ENCODE results near the gene ENTPD5. TPM values are rescaled to one million over a fixed set of nuclear protein-coding genes. Genes with fewer than 3 reads are reported as not detected.

ENTPD5 gene
- polyA plus RNA-seq, 1 of the 3 experiments (the other 2 are of a cell fraction) = 5.5 TPM

GRCh38 chr14:73976125-73976524, 43.0 kb downstream of the ENTPD5 start:
- TF ChIP-seq FOXM1 (IDR thresholded peaks at IDR 0.05; ENCODE audit: low read depth) (no peak), EZH2phosphoT487 (IDR thresholded peaks at IDR 0.05; ENCODE audit: borderline replicate concordance, low read depth) (no peak), PBX3 (IDR thresholded peaks at IDR 0.05) (no peak), EP300 (IDR thresholded peaks at IDR 0.05; ENCODE audit: borderline replicate concordance in 1 of 2, low read depth in 1 of 2, low read length in 1 of 2) (no peak), MAX (IDR thresholded peaks at IDR 0.05; ENCODE audit: low read depth) (no peak), MXI1 (IDR thresholded peaks at IDR 0.05; ENCODE audit: low read depth, low read length) (no peak), ELF1 (IDR thresholded peaks at IDR 0.05) (no peak)
- Histone ChIP-seq H3F3A (replicated peaks; ENCODE audit: insufficient read depth) (no peaks in the 10 kb centered on the region), H4K20me1 (ENCODE audit: insufficient read depth) (no peaks in the 10 kb centered on the region), H3K4me3 (ENCODE audit: low read depth in 2 of 2, low read length in 1 of 2) (no peak overlapping the region), H3K9me3 (no peaks in the 10 kb centered on the region), H3K4me1 (ENCODE audit: control insufficient read depth in 1 of 2, insufficient read depth in 2 of 2, low read depth in 1 of 2, low read length in 1 of 2) (peaks cover 0 to 2% of the 10 kb centered on the region in 2 experiments; a peak in 1 of 4 replicates), H3K9ac (no peak overlapping the region), H3K27ac (ENCODE audit: low read depth in 2 of 2, low read length in 1 of 2) (no peak overlapping the region), H3K4me2 (no peak overlapping the region), H3K9me2 (no peaks in the 10 kb centered on the region), H2AFZ (ENCODE audit: low read depth) (no peak overlapping the region), H3K79me2 (ENCODE audit: insufficient read depth) (no peaks in the 10 kb centered on the region), H3K36me3 (replicated peaks in 1 of 2; ENCODE audit: control insufficient read depth in 1 of 2, insufficient read depth in 2 of 2, low read length in 1 of 2) (peaks cover 0 to 8% of the 10 kb centered on the region in 2 experiments), H3K27me3 (ENCODE audit: insufficient read depth) (no peaks in the 10 kb centered on the region)
- ChIA-PET CTCF (no interaction called here), POLR2A (no interaction called here)
- no peak for DNase-seq
- WGBS (ENCODE audit: low lambda C conversion rate) = 72% methylated on average over 4 of the region's 6 CpGs

GRCh38 chr14:73973497-73973896, 45.6 kb downstream of the ENTPD5 start:
- Histone ChIP-seq H3K79me2 (ENCODE audit: insufficient read depth) (no peaks in the 10 kb centered on the region), H3K9me2 (no peaks in the 10 kb centered on the region), H3K4me1 (ENCODE audit: control insufficient read depth in 1 of 2, insufficient read depth in 2 of 2, low read depth in 1 of 2, low read length in 1 of 2) (peaks cover 0 to 2% of the 10 kb centered on the region in 2 experiments; a peak in 1 of 4 replicates), H3K4me3 (ENCODE audit: low read depth in 2 of 2, low read length in 1 of 2) (no peak overlapping the region), H2AFZ (ENCODE audit: low read depth) (no peak overlapping the region), H3K9me3 (no peaks in the 10 kb centered on the region), H3K36me3 (replicated peaks in 1 of 2; ENCODE audit: control insufficient read depth in 1 of 2, insufficient read depth in 2 of 2, low read length in 1 of 2) (peaks cover 0 to 8% of the 10 kb centered on the region in 2 experiments), H4K20me1 (ENCODE audit: insufficient read depth) (no peaks in the 10 kb centered on the region), H3F3A (replicated peaks; ENCODE audit: insufficient read depth) (no peaks in the 10 kb centered on the region), H3K27ac (ENCODE audit: low read depth in 2 of 2, low read length in 1 of 2) (no peak overlapping the region), H3K4me2 (no peak overlapping the region), H3K27me3 (ENCODE audit: insufficient read depth) (no peaks in the 10 kb centered on the region), H3K9ac (no peak overlapping the region)
- ChIA-PET CTCF (no interaction called here), POLR2A (no interaction called here)
- 85% methylated on average over 2 of the region's 2 CpGs for WGBS (ENCODE audit: low lambda C conversion rate)
- no peak for TF ChIP-seq TAF1 (IDR thresholded peaks at IDR 0.05; ENCODE audit: borderline replicate concordance, low read depth, low read length)
- no peak for TF ChIP-seq IRF3 (IDR thresholded peaks at IDR 0.05; ENCODE audit: low read depth, low read length)
- DNase-seq = no peak

- no peak overlapping the region for H3K4me3 ChIP-seq (ENCODE audit: low read depth in 2 of 2, low read length in 1 of 2)
- CTCF ChIA-PET = no interaction called here
- no peaks in the 10 kb centered on the region for H3K27me3 ChIP-seq (ENCODE audit: insufficient read depth)
- peaks cover 7 to 13% of the 10 kb centered on the region in 2 experiments for H3K36me3 ChIP-seq (replicated peaks in 1 of 2; ENCODE audit: control insufficient read depth in 1 of 2, insufficient read depth in 2 of 2, low read length in 1 of 2)
- no peak overlapping the region for H3K9ac ChIP-seq
- POLR2A ChIA-PET = no interaction called here
- no peaks in the 10 kb centered on the region for H3K9me2 ChIP-seq
- H3K4me1 ChIP-seq (ENCODE audit: control insufficient read depth in 1 of 2, insufficient read depth in 2 of 2, low read depth in 1 of 2, low read length in 1 of 2) = peaks cover 0 to 2% of the 10 kb centered on the region in 2 experiments; a peak in 1 of 4 replicates
- 86% methylated on average over 2 of the region's 2 CpGs for WGBS (ENCODE audit: low lambda C conversion rate)
- H3K27ac ChIP-seq (ENCODE audit: low read depth in 2 of 2, low read length in 1 of 2) = no peak overlapping the region
- no peaks in the 10 kb centered on the region for H3K79me2 ChIP-seq (ENCODE audit: insufficient read depth)
- no peaks in the 10 kb centered on the region for H4K20me1 ChIP-seq (ENCODE audit: insufficient read depth)
- no peaks in the 10 kb centered on the region for H3F3A ChIP-seq (replicated peaks; ENCODE audit: insufficient read depth)
- H3K4me2 ChIP-seq = no peak overlapping the region
- DNase-seq = no peak
- no peaks in the 10 kb centered on the region for H3K9me3 ChIP-seq
- H2AFZ ChIP-seq (ENCODE audit: low read depth) = no peak overlapping the region
- no peak for TF ChIP-seq ZBTB33 (IDR thresholded peaks at IDR 0.05; ENCODE audit: borderline replicate concordance, low read depth)
- TF ChIP-seq EZH2phosphoT487 (IDR thresholded peaks at IDR 0.05; ENCODE audit: borderline replicate concordance, low read depth) = no peak
- no peak for TF ChIP-seq PBX3 (IDR thresholded peaks at IDR 0.05)
- TF ChIP-seq RAD21 (IDR thresholded peaks at IDR 0.05; ENCODE audit: low read length) = no peak
- TF ChIP-seq GABPA (IDR thresholded peaks at IDR 0.05; ENCODE audit: low read depth) = no peak
- TF ChIP-seq RXRA (IDR thresholded peaks at IDR 0.05; ENCODE audit: borderline replicate concordance, low read depth) = no peak
- no peak for TF ChIP-seq CTCF (IDR thresholded peaks at IDR 0.05)
Observed at GRCh38 chr14:73968885-73969284, 50.2 kb downstream of the ENTPD5 start.
